Thyroid gland (tissue), 4 donors: Measurements from ENCODE around the gene AMMECR1.

Experiments
- CTCF ChIP-seq, 6 experiments: fragments of 200-600 bp in 3 of 6; fragments of 450-650 bp in 3 of 6; sonication (generic) in 3 of 6; IDR thresholded peaks; one replicate each; pipeline ENCODE4 v1.5.1; 2016 to 2019; ENCODE audit warnings: antibody characterized with exemption in 6 of 6, mild to moderate bottlenecking in 2 of 6, inconsistent platforms in 1 of 6, moderate library complexity in 1 of 6
- POLR2A ChIP-seq, 2 donors: fragments of 450-650 bp; IDR thresholded peaks; one replicate each; pipeline ENCODE4 v1.6.1; 2017; ENCODE audit warnings: antibody characterized with exemption in 2 of 2, mild to moderate bottlenecking in 2 of 2, moderate library complexity in 1 of 2

GRCh38 chrX:110258552-110258951, 59.3 kb downstream of the AMMECR1 start:
- TF ChIP-seq POLR2A (IDR thresholded peaks at IDR 0.05) (no peak), CTCF (IDR thresholded peaks at IDR 0.05) (no peak)
